Measurements from ENCODE around the gene RHOA. TPM values are rescaled to one million over a fixed set of nuclear protein-coding genes. Genes with fewer than 3 reads are reported as not detected.
"Not testable (repeated sequence)": the region's sequence is repeated elsewhere in the genome, so short reads cannot be mapped to it uniquely, and the experiment has no call there.

RHOA gene
- total RNA-seq, 2 donors from 2014 or later, result 524 to 630 TPM

GRCh38 chr3:49333091-49333490, 78.7 kb downstream of the RHOA start:
- no peaks in the 10 kb centered on the region for H3K27me3 ChIP-seq (replicated peaks; ENCODE audit: insufficient read depth)
- TF ChIP-seq CTCF (IDR thresholded peaks at IDR 0.05), result no peak
- H3K4me3 ChIP-seq, result no peak overlapping the region
- H3K27ac ChIP-seq, result no peak overlapping the region
- ATAC-seq (ENCODE audit: insufficient number of reproducible peaks, low FRiP score, low read depth), result no peak
- peaks cover 43% of the 10 kb centered on the region for H3K36me3 ChIP-seq
- no peak for DNase-seq (ENCODE audit: low spot score)
- H3K9me3 ChIP-seq, result no peaks in the 10 kb centered on the region
- peaks cover 0 to 2% of the 10 kb centered on the region in 2 donors for H3K4me1 ChIP-seq (ENCODE audit: control insufficient read depth in 1 of 2, low read depth in 2 of 2)

GRCh38 chr3:49329186-49329585, 82.6 kb downstream of the RHOA start:
- H3K4me3 ChIP-seq, result no peak overlapping the region
- DNase-seq (ENCODE audit: low spot score) (no peak), ATAC-seq (ENCODE audit: insufficient number of reproducible peaks, low FRiP score, low read depth) (no peak)
- H3K27ac ChIP-seq, result no peak overlapping the region
- H3K9me3 ChIP-seq, result no peaks in the 10 kb centered on the region
- H3K4me1 ChIP-seq (ENCODE audit: control insufficient read depth in 1 of 2, low read depth in 2 of 2), result no peaks in the 10 kb centered on the region
- no peak for TF ChIP-seq CTCF (IDR thresholded peaks at IDR 0.05)
- peaks cover 70% of the 10 kb centered on the region for H3K36me3 ChIP-seq
- no peaks in the 10 kb centered on the region for H3K27me3 ChIP-seq (replicated peaks; ENCODE audit: insufficient read depth)

GRCh38 chr3:49328350-49328749, 83.4 kb downstream of the RHOA start:
- H3K4me3 ChIP-seq; H3K27ac ChIP-seq; ATAC-seq (ENCODE audit: insufficient number of reproducible peaks, low FRiP score, low read depth); H3K27me3 ChIP-seq (replicated peaks; ENCODE audit: insufficient read depth); DNase-seq (ENCODE audit: low spot score); H3K4me1 ChIP-seq (ENCODE audit: control insufficient read depth in 1 of 2, low read depth in 2 of 2); H3K9me3 ChIP-seq: not testable (repeated sequence)
- peaks cover 71% of the 10 kb centered on the region for H3K36me3 ChIP-seq

GRCh38 chr3:49327485-49327884, 84.3 kb downstream of the RHOA start:
- Histone ChIP-seq H3K27ac (no peak overlapping the region), H3K4me3 (no peak overlapping the region), H3K9me3 (no peaks in the 10 kb centered on the region), H3K36me3 (peaks cover 73% of the 10 kb centered on the region), H3K27me3 (replicated peaks; ENCODE audit: insufficient read depth) (no peaks in the 10 kb centered on the region), H3K4me1 (ENCODE audit: control insufficient read depth in 1 of 2, low read depth in 2 of 2) (no peaks in the 10 kb centered on the region)
- no peak for ATAC-seq (ENCODE audit: insufficient number of reproducible peaks, low FRiP score, low read depth)
- no peak for TF ChIP-seq CTCF (IDR thresholded peaks at IDR 0.05)
- DNase-seq (ENCODE audit: low spot score), result no peak

- Histone ChIP-seq H3K9me3 (no peaks in the 10 kb centered on the region), H3K4me1 (ENCODE audit: control insufficient read depth in 1 of 2, low read depth in 2 of 2) (no peaks in the 10 kb centered on the region), H3K4me3 (no peak overlapping the region), H3K27me3 (replicated peaks; ENCODE audit: insufficient read depth) (no peaks in the 10 kb centered on the region), H3K27ac (no peak overlapping the region), H3K36me3 (peaks cover 78% of the 10 kb centered on the region)
- ATAC-seq (ENCODE audit: insufficient number of reproducible peaks, low FRiP score, low read depth) (no peak), DNase-seq (ENCODE audit: low spot score) (no peak)
- TF ChIP-seq CTCF (IDR thresholded peaks at IDR 0.05), result no peak
Measured at GRCh38 chr3:49324768-49325167, 87.0 kb downstream of the RHOA start.

- no peaks in the 10 kb centered on the region for H3K9me3 ChIP-seq
- TF ChIP-seq CTCF (IDR thresholded peaks at IDR 0.05), result no peak
- H3K36me3 ChIP-seq, result peaks cover 64% of the 10 kb centered on the region
- H3K4me1 ChIP-seq (ENCODE audit: control insufficient read depth in 1 of 2, low read depth in 2 of 2), result peaks cover 0 to 7% of the 10 kb centered on the region in 2 donors
- H3K27ac ChIP-seq, result no peak overlapping the region
- DNase-seq (ENCODE audit: low spot score) (no peak), ATAC-seq (ENCODE audit: insufficient number of reproducible peaks, low FRiP score, low read depth) (no peak)
- H3K27me3 ChIP-seq (replicated peaks; ENCODE audit: insufficient read depth), result no peaks in the 10 kb centered on the region
- H3K4me3 ChIP-seq, result no peak overlapping the region
Measured at GRCh38 chr3:49316696-49317457, 94.9 kb downstream of the RHOA start.

All from thoracic aorta (tissue), 2 donors.